IPS-20b (cell line): ENCODE measurements around the gene RCE1.

Experiments
- H3K27ac ChIP-seq: one replicate; pipeline ENCODE4 v1.5.1; 2013; ENCODE audit warnings: low read length
- H3K27me3 ChIP-seq: 2 replicates; pipeline ENCODE4 v1.6.1; 2013; ENCODE audit warnings: mild to moderate bottlenecking, low read length, inconsistent platforms; ENCODE audit not compliant: insufficient read depth
- H3K36me3 ChIP-seq: 2 replicates; pipeline ENCODE4 v1.6.1; 2013; ENCODE audit warnings: low read depth, mild to moderate bottlenecking, inconsistent platforms, low read length, moderate library complexity; ENCODE audit not compliant: insufficient read depth
- H3K4me1 ChIP-seq: 2 replicates; pipeline ENCODE4 v1.6.1; 2013; ENCODE audit warnings: mild to moderate bottlenecking, control low read depth, inconsistent platforms, low read length, moderate library complexity; ENCODE audit not compliant: insufficient read depth
- H3K4me3 ChIP-seq: 2 replicates; pipeline ENCODE4 v1.5.1; 2013; ENCODE audit warnings: mild to moderate bottlenecking, low read length, inconsistent platforms
- H3K9ac ChIP-seq: 2 replicates; pipeline ENCODE4 v1.6.1; 2013; ENCODE audit warnings: low read depth, mild to moderate bottlenecking, inconsistent platforms, low read length, moderate library complexity
- H3K9me3 ChIP-seq: 2 replicates; pipeline ENCODE4 v1.6.1; 2013; ENCODE audit warnings: mild to moderate bottlenecking, low read depth, low read length, inconsistent platforms; ENCODE audit not compliant: insufficient read depth

The RCE1 gene

DNA sequence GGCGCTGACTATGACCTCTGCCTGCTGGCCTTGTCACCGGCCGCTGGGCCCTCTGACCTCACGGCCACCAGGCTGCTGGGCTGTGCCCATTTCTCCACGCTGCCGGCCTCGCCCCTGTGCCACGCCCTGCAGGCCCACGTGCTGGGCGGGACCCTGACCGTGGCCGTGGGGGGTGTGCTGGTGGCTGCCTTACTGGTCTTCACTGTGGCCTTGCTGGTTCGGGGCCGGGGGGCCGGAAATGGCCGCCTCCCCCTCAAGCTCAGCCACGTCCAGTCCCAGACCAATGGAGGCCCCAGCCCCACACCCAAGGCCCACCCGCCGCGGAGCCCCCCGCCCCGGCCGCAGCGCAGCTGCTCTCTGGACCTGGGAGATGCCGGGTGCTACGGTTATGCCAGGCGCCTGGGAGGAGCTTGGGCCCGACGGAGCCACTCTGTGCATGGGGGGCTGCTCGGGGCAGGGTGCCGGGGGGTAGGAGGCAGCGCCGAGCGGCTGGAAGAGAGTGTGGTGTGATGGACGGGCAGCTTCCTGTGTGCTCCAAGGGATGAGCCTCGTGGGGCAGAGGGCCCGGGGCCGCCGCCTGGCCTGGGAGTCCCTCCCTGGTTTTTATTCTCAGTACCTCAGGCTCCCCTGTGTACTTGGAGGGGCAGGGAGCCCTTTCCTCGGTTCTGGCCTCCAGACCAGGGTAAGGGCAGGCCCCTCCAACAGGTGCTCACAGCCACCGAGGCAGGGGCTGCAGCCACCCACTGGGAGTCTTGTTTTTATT lies 16.6 kb downstream of the RCE1 start:
- Histone ChIP-seq H3K27me3 (no peaks in the 10 kb centered on the region), H3K36me3 (peaks cover 6% of the 10 kb centered on the region; the same call in 1 of the 2 replicates), H3K9ac (no peak overlapping the region), H3K4me3 (no peak overlapping the region), H3K27ac (no peak overlapping the region), H3K4me1 (peaks cover 8% of the 10 kb centered on the region; the same call in 1 of the 2 replicates), H3K9me3 (no peaks in the 10 kb centered on the region)

DNA sequence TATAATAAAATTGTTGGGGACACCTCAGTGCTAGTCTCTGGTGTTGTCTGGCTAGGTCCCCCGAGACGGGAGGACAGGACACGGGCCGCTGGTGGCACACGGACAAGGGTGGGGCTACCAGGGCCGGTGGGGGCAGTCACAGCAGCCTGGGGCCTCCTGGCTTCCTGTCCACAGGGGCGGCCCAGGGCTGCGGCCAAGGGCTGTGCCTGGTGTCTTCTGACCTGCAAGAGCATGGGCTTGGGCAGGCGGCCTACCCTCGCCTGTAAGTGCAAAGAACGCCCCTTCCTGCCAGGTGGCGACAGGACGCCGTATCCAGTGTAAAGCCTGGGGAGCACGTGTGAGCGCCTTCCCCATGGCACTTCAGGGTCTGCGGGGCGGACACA lies 17.2 kb downstream of the RCE1 start:
- H3K27me3 ChIP-seq = no peaks in the 10 kb centered on the region
- H3K4me3 ChIP-seq = no peak overlapping the region
- no peak overlapping the region for H3K9ac ChIP-seq
- no peaks in the 10 kb centered on the region for H3K9me3 ChIP-seq
- H3K27ac ChIP-seq = no peak overlapping the region
- peaks cover 3% of the 10 kb centered on the region; the same call in 1 of the 2 replicates for H3K4me1 ChIP-seq
- peaks cover 6% of the 10 kb centered on the region; the same call in 1 of the 2 replicates for H3K36me3 ChIP-seq

DNA sequence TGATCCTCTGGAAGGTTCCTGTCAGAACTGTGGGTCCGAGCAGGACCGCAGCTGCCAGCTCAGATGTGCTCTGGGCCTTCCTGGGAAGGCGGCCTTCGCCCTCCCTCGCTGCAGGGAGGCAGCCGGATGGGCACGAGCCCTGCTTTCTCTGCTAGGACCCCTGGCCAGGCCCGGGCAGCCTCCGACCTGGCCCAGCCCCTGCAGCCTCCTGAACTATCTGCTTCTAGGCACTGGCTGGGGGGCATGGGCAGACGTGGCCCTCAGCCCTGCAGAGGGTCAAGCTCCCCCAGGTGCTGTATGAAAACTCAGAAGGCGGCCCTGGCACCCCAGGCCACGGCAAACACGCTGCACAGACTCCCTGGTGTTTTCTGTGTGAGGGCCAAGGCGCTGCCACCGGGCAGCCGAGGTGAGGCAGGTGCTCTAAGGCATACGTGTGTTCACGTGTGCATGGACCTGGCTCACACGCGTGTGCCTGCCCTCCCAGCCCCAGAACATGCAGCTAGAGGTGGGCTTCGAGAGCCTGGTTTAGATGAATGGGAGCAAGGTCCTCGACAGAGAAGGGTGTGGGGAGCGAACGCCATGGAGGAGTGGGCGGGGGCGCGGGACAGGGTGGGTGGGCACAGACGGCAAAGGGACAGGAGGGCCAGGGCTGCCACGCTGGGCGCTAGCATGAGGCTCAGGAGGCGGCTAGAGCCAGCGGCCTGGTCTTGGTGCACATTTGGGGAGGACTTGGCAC lies 18.0 kb downstream of the RCE1 start:
- no peak overlapping the region for H3K4me3 ChIP-seq
- H3K9ac ChIP-seq = no peak overlapping the region
- no peaks in the 10 kb centered on the region for H3K9me3 ChIP-seq
- H3K27ac ChIP-seq = no peak overlapping the region
- peaks cover 6% of the 10 kb centered on the region; the same call in 1 of the 2 replicates for H3K36me3 ChIP-seq
- no peaks in the 10 kb centered on the region for H3K27me3 ChIP-seq
- H3K4me1 ChIP-seq = no peaks in the 10 kb centered on the region

DNA sequence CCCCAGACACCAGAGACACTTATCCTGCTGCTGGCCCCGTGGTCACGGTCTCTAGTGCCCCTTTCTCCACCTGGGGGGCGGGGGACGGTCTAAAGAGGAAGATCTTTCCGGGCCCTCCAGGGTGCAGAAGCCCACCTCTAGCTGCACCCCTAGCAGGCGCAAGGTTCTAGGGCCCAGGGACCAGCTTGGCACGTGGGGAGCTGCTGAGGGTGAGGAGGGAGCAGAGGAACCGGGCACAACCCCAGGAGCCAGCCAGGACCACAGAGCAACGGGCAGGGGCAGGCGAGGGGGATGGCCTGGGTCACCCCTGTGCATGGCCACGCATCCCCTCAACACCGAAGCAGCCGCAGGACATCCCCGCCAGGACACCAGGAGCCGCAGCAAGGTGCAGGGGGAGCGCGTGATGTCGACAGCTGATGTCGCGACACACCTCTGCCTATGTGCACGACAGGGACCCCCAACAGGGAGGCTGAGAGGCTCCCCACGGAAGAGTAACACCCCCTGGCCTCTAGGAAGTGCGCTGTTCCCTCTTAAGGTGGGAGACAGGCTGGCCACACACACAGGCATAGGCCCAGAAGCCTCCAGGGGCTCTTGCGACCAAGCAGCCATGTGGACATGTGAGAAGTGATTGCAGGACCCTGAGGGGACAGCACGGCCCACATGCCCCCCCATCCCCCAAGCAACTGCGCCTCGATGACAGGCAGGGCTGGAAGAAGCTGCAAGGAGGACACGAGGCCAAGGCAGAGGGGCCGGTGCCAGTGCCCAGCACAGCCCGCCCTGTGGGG lies 18.7 kb downstream of the RCE1 start:
- no peaks in the 10 kb centered on the region for H3K27me3 ChIP-seq
- no peak overlapping the region for H3K27ac ChIP-seq
- no peak overlapping the region for H3K4me3 ChIP-seq
- H3K36me3 ChIP-seq = peaks cover 6% of the 10 kb centered on the region; the same call in 1 of the 2 replicates
- no peaks in the 10 kb centered on the region for H3K9me3 ChIP-seq
- H3K9ac ChIP-seq = no peak overlapping the region
- no peaks in the 10 kb centered on the region for H3K4me1 ChIP-seq

DNA sequence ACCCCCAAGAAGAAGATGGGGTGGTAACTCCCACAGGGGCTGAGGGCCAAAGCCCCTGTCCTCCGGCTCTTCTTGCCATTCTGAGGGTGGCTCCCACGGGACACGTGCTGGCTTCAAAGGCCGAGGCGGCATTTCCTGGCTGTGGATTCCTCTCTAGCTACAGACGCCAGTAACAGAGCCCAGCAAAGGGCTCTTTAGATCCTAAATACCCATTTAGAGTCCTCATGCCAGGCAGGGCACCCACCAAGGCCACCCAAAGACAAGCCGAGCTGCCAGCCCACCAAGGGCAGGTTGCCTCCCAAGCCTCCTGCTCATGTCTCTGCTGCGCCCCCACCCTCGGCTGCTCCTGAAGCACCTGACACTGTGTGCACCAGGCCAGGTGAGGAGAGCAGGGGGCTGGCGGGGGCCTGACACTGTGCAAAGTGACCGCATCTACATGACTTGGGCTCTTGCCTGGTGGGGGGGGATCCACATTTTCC lies 19.4 kb downstream of the RCE1 start:
- no peak overlapping the region for H3K4me3 ChIP-seq
- H3K4me1 ChIP-seq = no peaks in the 10 kb centered on the region
- no peak overlapping the region for H3K27ac ChIP-seq
- peaks cover 6% of the 10 kb centered on the region; the same call in 1 of the 2 replicates for H3K36me3 ChIP-seq
- H3K9ac ChIP-seq = no peak overlapping the region
- no peaks in the 10 kb centered on the region for H3K9me3 ChIP-seq
- H3K27me3 ChIP-seq = no peaks in the 10 kb centered on the region

DNA sequence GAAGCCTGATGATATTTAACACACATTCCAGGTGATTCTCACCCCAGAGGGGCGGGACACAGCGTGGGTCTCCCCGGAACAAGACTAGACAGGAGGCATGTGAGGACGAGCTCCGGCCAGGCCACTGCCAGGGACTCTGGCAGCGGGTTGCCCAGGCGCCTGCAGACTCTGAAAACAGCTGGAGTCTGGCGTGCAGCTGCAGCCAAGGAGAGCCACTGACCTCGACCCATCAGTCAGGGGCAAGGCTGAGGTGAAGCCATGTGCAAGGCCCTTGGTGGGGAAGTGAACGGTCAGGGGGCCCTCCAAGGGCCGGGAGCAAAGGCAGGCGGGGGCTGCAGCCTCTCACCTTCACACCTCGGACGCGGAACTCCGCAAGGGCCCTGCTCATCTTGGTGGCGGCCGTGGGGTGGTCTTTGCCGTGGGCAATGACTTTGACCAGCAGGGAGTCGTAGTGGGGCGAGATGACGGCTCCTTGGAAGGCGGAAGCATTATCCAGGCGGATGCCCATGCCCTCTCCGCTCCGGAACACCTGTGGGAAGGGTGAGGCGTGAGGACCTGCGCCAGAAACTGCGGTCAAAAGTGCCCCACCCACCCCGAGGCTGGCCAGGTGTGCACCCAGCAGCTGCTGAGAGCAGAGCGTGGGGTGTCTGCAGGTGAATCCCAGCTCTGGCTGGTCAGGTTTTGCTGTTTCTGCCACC lies 20.3 kb downstream of the RCE1 start:
- Histone ChIP-seq H3K4me3 (no peak overlapping the region), H3K27me3 (no peaks in the 10 kb centered on the region), H3K36me3 (peaks cover 6% of the 10 kb centered on the region; the same call in 1 of the 2 replicates), H3K27ac (no peak overlapping the region), H3K9ac (no peak overlapping the region), H3K4me1 (no peaks in the 10 kb centered on the region), H3K9me3 (no peaks in the 10 kb centered on the region)

DNA sequence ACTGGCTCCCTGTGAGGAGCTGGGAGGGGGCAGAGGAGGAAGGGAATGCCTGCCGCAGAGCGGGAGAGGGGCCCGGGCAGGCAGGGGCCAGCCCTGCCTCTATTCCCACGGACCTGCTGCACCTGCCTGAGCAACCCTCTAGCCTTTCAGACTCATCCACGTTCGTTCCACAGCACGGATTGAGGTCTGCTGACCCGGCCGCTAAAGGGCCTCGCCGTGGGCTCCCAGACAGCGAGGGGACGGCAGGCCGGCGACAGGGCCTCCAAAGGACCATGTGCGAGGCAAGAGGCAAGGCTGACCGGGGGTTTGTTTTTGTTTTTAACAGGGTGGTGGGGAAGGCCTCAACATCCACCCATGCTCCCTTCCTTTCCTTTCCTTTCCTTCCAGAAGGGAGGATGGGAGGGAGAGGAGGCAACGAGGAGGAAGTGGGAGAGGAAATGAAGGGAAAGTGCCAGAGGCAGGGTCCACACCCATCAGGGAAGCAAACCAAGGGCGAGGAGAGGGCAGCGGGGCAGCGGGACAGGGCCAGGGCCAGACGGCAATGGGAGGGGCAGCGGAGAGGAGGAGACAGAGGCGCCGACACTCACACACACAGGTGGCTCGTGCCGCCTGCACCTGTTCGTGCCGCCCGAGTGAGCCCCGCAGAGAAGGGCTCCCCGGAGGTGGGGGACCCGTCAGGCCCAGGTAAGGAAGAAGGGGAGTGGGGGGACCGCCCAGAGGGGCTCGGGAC lies 21.1 kb downstream of the RCE1 start:
- no peak overlapping the region for H3K4me3 ChIP-seq
- H3K4me1 ChIP-seq = no peaks in the 10 kb centered on the region
- H3K9me3 ChIP-seq = no peaks in the 10 kb centered on the region
- H3K27ac ChIP-seq = no peak overlapping the region
- H3K9ac ChIP-seq = no peak overlapping the region
- no peaks in the 10 kb centered on the region for H3K27me3 ChIP-seq
- H3K36me3 ChIP-seq = peaks cover under 1% of the 10 kb centered on the region; the same call in 1 of the 2 replicates

DNA sequence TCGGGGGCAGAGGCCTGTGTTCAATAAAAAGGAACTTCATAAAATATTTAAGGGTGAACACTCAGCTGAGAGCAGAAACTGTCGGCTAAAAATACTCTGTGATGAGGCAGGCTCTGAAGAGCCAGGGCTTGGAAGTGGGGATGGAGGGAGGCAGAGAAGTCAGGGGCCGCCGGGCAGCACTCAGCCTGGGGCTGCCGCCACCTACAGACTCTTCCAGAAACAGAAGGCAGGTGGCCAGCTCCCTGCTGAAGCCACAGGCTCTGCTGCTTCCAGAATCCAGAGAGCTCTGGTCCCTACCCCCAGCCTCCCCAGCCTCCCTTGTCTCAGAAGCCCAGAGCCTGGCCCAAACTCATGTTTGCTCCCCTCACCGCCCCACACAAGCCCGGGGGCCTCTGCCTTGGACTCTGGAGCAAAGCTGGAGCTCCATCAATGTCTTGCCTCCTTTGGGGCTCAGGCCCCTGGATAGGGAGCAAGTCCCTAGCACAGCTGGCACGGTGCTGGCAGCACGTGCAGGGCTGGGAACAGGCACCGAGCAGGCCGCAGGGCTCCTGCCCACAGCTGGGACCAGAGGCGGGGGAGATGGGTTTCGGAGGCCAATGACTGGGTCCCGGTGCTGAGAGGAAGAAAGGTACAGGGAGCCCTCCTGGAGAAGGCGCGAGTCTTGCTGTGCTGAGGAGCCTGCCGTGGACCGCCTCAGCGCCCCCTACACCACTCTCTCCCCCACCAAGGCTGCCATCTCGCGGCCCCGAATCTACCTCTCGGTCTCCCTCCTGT lies 21.9 kb downstream of the RCE1 start:
- Histone ChIP-seq H3K9ac (no peak overlapping the region), H3K27ac (no peak overlapping the region), H3K4me1 (no peaks in the 10 kb centered on the region), H3K36me3 (no peaks in the 10 kb centered on the region), H3K27me3 (no peaks in the 10 kb centered on the region), H3K4me3 (no peak overlapping the region), H3K9me3 (no peaks in the 10 kb centered on the region)

DNA sequence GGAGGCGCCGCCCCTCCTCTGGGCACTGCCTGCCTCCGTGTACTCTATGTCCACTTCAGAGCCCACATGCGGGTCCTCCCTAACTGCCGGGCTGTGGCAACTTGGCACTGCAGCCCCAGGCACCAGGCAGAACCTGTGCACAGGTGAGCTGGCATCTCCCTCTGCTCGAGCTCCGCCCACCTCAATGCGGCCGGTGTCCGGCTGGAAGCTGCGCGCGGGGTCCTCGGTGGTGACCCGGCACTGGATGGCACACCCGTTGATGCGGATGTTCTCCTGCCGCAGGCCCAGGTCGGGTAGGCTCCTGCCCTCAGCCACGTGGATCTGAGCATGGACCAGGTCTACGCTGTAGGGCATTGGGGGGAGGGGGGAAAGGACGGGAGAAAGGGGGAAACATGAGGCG lies 22.8 kb downstream of the RCE1 start:
- Histone ChIP-seq H3K4me3 (no peak overlapping the region), H3K36me3 (no peaks in the 10 kb centered on the region), H3K27ac (no peak overlapping the region), H3K9ac (no peak overlapping the region), H3K9me3 (no peaks in the 10 kb centered on the region), H3K27me3 (no peaks in the 10 kb centered on the region), H3K4me1 (no peaks in the 10 kb centered on the region)

DNA sequence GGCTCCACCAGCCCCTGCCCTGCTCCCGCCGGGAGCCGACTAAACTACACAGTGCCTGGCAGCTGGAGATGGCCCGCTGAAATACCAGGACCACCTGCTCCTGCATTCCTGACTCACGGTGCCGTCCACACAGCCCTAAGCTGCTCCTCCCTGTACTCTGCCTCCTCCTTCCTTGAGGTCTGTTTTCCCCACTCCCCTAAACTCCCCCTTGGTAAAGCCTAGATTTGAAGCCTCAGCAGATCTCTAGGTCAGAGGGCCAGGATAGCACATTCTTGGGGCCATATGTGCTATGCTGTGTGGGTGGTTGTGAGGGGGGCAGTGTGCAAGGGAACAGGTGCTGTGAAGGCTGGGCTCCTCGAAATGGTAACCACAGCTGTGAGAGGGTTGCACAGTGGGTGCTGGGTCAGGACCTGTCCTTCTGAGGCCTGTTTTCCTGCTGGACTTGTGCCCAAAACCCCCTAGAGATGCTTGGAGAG lies 23.3 kb downstream of the RCE1 start:
- Histone ChIP-seq H3K4me3 (no peak overlapping the region), H3K4me1 (no peaks in the 10 kb centered on the region), H3K27me3 (no peaks in the 10 kb centered on the region), H3K36me3 (no peaks in the 10 kb centered on the region), H3K9ac (no peak overlapping the region), H3K9me3 (no peaks in the 10 kb centered on the region), H3K27ac (no peak overlapping the region)
